GM19025 (cell line): ENCODE measurements around the gene TAS1R2.
"Not testable (repeated sequence)": the region's sequence is repeated elsewhere in the genome, so short reads cannot be mapped to it uniquely, and the experiment has no call there.

Source experiments
- ATAC-seq: cut with Tn5 transposase; IDR thresholded peaks from one replicate; pipeline ENCODE4 v1.9.1; 2021; ENCODE audit warnings: mild to moderate bottlenecking, low read depth, moderate library complexity; ENCODE audit not compliant: unreplicated experiment

TAS1R2 gene

GRCh38 chr1:18870595-18870865 lies 11.1 kb upstream of the TAS1R2 start:
- not testable (repeated sequence) for ATAC-seq

GRCh38 chr1:18869847-18870594 lies 10.6 kb upstream of the TAS1R2 start:
- no peak for ATAC-seq

GRCh38 chr1:18868801-18869424 lies 9.5 kb upstream of the TAS1R2 start:
- no peak for ATAC-seq

GRCh38 chr1:18868354-18868753 lies 8.9 kb upstream of the TAS1R2 start:
- no peak for ATAC-seq

GRCh38 chr1:18866846-18867245 lies 7.4 kb upstream of the TAS1R2 start:
- no peak for ATAC-seq

- ATAC-seq, result no peak
Observed at GRCh38 chr1:18866314-18866713, 6.9 kb upstream of the TAS1R2 start.

GRCh38 chr1:18865176-18865575 lies 5.7 kb upstream of the TAS1R2 start:
- ATAC-seq, result no peak

- no peak for ATAC-seq
Observed at GRCh38 chr1:18861590-18861989, 2.1 kb upstream of the TAS1R2 start.

GRCh38 chr1:18861082-18861481 lies 1.6 kb upstream of the TAS1R2 start:
- no peak for ATAC-seq

GRCh38 chr1:18858070-18858688 lies 1.3 kb downstream of the TAS1R2 start:
- ATAC-seq, result no peak

GRCh38 chr1:18856435-18856834 lies 3.0 kb downstream of the TAS1R2 start:
- no peak for ATAC-seq

GRCh38 chr1:18855573-18855972 lies 3.9 kb downstream of the TAS1R2 start:
- ATAC-seq, result no peak

- ATAC-seq, result no peak
Observed at GRCh38 chr1:18854331-18855025, 5.0 kb downstream of the TAS1R2 start.

- ATAC-seq, result no peak
Observed at GRCh38 chr1:18852501-18852900, 7.0 kb downstream of the TAS1R2 start.

GRCh38 chr1:18849261-18849711 lies 10.2 kb downstream of the TAS1R2 start:
- no peak for ATAC-seq

- not testable (repeated sequence) for ATAC-seq
Observed at GRCh38 chr1:18847723-18848122, 11.7 kb downstream of the TAS1R2 start.

- no peak for ATAC-seq
Observed at GRCh38 chr1:18840145-18840544, 19.3 kb downstream of the TAS1R2 start.

GRCh38 chr1:18836654-18837053 lies 22.8 kb downstream of the TAS1R2 start:
- ATAC-seq, result no peak

GRCh38 chr1:18832319-18832718 lies 27.1 kb downstream of the TAS1R2 start:
- not testable (repeated sequence) for ATAC-seq

GRCh38 chr1:18831656-18832055 lies 27.8 kb downstream of the TAS1R2 start:
- ATAC-seq, result no peak

GRCh38 chr1:18830596-18830995 lies 28.9 kb downstream of the TAS1R2 start:
- no peak for ATAC-seq
